ENCODE measurements around the gene HELB.
"Not testable (repeated sequence)": the region's sequence is repeated elsewhere in the genome, so short reads cannot be mapped to it uniquely, and the experiment has no call there.

Gene HELB

DNA sequence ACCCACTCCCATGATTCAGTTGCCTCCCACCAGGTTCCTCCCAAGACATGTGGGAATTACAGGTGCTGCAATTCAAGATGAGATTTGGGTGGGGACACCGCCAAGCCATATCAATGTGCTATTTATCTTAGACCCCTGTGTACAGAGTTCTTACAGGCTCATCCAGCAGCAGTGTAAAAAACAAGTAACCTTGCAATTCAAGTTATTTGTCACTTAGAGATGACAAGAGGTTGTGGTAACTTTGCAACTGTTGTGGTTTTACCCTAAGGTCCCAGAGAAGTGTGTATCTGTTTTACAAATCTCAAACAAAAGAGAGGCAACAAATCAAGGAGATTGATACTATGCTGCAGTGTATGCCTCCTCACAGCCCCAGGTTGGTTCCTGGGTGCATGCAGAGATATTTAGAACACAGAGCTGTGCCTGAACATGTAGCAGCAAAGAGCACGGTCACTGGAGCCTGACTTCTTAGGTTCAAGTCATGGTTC is 11.5 kb upstream of the HELB start:
- TF ChIP-seq, protein P1, sequence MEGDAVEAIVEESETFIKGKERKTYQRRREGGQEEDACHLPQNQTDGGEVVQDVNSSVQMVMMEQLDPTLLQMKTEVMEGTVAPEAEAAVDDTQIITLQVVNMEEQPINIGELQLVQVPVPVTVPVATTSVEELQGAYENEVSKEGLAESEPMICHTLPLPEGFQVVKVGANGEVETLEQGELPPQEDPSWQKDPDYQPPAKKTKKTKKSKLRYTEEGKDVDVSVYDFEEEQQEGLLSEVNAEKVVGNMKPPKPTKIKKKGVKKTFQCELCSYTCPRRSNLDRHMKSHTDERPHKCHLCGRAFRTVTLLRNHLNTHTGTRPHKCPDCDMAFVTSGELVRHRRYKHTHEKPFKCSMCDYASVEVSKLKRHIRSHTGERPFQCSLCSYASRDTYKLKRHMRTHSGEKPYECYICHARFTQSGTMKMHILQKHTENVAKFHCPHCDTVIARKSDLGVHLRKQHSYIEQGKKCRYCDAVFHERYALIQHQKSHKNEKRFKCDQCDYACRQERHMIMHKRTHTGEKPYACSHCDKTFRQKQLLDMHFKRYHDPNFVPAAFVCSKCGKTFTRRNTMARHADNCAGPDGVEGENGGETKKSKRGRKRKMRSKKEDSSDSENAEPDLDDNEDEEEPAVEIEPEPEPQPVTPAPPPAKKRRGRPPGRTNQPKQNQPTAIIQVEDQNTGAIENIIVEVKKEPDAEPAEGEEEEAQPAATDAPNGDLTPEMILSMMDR (IDR thresholded peaks at IDR 0.05; ENCODE audit: extremely low read depth, insufficient read depth, missing control alignments), result no peak
- peak; percentile 12 for DNase-seq (ENCODE audit: low spot score)
- in situ Hi-C loops (cut with MboI; ENCODE audit: low pct_unique_long_range_greater_than_20kb, low sequenced_read_pairs, unreplicated experiment), result no loop called here

DNA sequence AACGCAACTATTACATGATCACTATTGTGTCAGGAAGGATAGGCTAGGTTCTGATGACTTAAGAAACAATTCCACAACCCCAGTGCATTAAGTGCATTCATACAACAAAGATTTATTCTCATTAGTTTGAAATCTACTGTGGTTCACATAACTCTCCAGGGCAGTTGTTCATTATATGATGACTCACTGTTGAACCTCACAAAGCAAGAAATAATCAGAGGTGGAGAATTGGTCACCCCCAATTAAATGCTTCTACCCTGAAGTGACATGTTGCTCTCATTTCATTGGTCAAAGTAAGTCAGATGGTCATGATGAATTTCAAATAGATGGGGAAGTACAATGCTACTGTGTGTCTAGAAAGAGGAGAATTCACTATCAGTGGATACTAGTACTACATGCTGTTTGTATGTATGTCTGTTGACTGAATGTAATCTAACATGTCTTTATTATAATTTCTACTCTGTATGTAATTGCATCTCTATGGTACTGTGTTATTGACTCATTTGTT is 6.1 kb upstream of the HELB start:
- no peak for DNase-seq (ENCODE audit: low spot score)
- in situ Hi-C loops (cut with MboI; ENCODE audit: low pct_unique_long_range_greater_than_20kb, low sequenced_read_pairs, unreplicated experiment), result no loop called here
- TF ChIP-seq, protein P1 (IDR thresholded peaks at IDR 0.05; ENCODE audit: extremely low read depth, insufficient read depth, missing control alignments), result no peak

DNA sequence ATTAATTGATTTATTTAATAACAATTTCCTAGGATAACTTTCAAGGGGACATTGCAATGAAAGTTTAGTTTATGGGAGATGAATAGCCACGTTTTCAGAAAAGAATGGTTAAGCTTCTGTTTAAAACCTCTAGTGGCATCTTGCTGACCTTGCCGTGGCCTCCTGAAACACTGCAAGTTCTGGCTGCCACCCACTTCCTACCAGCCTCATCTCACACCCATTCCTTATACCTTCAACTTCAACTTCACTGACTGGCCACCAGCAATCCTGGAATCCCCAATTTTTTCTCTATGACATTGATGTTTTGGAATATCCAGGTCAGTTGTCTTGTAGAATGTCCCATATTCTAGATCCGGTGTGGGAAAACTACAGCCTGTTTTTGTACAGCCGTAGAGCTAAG is 5.2 kb upstream of the HELB start:
- no peak for DNase-seq (ENCODE audit: low spot score)
- in situ Hi-C loops (cut with MboI; ENCODE audit: low pct_unique_long_range_greater_than_20kb, low sequenced_read_pairs, unreplicated experiment), result no loop called here
- TF ChIP-seq, protein P1 (IDR thresholded peaks at IDR 0.05; ENCODE audit: extremely low read depth, insufficient read depth, missing control alignments), result no peak

DNA sequence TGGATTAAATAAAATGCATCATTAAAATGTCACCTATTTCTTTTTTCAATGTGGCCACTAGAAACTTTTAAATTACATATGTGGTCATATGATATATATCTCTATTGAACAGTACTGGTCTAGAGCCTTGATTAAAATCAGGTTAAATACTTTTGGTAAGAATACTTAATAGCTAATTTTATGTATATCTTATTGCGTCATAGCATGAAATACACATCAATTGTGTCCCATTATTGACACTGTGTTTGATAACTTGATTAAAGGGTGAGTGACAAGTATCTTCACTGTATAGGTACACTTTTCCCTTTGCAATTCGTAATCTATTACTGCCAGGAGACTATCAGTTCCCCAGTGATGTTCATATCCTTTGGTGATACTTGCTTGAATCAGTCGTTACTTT is 4.4 kb upstream of the HELB start:
- TF ChIP-seq, protein P1 (IDR thresholded peaks at IDR 0.05; ENCODE audit: extremely low read depth, insufficient read depth, missing control alignments), result no peak
- in situ Hi-C loops (cut with MboI; ENCODE audit: low pct_unique_long_range_greater_than_20kb, low sequenced_read_pairs, unreplicated experiment), result no loop called here
- DNase-seq (ENCODE audit: low spot score), result no peak

DNA sequence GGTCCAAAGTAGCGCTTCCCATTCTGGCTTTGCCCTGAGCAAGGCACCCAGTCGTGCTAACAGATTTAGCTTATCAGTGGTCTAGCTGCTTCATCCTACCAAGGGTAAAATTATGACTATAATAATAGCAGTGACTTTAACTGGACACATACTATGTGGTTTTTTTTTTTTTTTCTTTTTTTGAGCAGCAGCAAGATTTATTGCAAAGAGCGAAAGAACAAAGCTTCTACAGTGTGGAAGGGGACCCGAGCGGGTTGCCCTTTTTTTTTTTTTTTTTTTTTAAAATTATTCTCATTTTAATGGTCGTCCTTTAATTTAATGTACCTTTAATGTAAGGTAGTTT is 505 bp downstream of the HELB start:
- DNase-seq (ENCODE audit: low spot score), result no peak
- TF ChIP-seq, protein P1 (IDR thresholded peaks at IDR 0.05; ENCODE audit: extremely low read depth, insufficient read depth, missing control alignments), result no peak
- in situ Hi-C loops (cut with MboI; ENCODE audit: low pct_unique_long_range_greater_than_20kb, low sequenced_read_pairs, unreplicated experiment), result no loop called here

DNA sequence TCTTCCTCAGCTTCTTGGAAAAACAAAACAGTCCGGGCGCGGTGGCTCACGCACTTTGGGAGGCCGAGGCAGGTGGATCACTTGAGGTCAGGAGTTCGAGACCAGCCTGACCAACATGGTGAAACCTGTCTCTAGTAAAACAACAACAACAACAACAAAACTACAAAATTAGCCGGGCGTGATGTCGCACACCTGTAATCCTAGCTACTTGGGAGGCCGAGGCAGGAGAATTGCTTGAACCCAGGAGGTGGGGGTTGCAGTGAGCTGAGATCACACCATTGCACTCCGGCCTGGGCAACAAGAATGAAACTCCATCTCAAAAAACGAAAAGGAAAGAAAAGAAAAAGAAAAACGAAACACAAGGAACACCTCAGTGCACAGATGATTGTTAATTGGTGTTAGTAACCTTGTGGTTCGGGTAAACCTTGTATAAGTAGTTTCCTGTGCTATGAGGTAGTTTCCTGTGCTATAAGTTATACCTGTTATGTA is 1.1 kb downstream of the HELB start:
- DNase-seq (ENCODE audit: low spot score), result peak; percentile 29
- in situ Hi-C loops (cut with MboI; ENCODE audit: low pct_unique_long_range_greater_than_20kb, low sequenced_read_pairs, unreplicated experiment), result not testable (repeated sequence)

DNA sequence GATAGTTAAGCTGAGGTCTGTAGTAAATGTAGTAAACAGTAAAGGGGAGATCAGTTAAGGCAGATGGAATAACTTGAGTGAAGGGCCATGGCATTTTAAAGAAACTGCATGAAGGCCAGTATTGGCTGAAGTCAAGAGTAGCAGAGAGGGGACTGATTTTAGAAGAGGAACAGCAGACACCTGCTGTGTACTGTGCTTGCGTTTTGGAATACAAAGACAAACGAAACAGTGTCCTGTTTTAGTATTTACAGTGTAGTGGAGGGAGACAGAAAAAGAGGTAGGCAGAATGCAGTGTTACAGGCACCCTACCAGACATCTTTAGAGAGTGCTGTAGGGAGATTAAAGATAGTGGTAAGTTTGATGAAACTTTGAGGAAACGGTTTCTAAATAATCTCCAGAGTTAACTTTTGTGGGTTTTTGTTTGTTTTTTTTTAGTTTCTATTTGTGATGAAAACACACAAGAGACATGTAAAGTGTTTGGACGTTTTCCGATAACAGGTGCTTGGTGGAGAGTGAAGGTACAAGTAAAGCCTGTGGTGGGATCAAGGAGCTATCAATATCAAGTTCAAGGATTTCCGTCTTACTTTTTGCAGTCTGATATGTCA is 2.1 kb downstream of the HELB start:
- DNase-seq (ENCODE audit: low spot score), result no peak
- TF ChIP-seq, protein P1 (IDR thresholded peaks at IDR 0.05; ENCODE audit: extremely low read depth, insufficient read depth, missing control alignments), result no peak
- in situ Hi-C loops (cut with MboI; ENCODE audit: low pct_unique_long_range_greater_than_20kb, low sequenced_read_pairs, unreplicated experiment), result no loop called here

Data from GM13977 (cell line).